ENCODE results near the gene SLC25A40. TPM values are rescaled to one million over a fixed set of nuclear protein-coding genes. Genes with fewer than 3 reads are reported as not detected.

Gene SLC25A40
- total RNA-seq, 5 donors from 2014 or later (not counting 1 experiment from before 2014, with no cell fraction given) = 16.2 to 26.9 (median 25.6) TPM

GRCh38 chr7:87882151-87882937 lies 6.2 kb upstream of the SLC25A40 start:
- H3K4me3 Mint-ChIP-seq = no peak overlapping the region

DNA sequence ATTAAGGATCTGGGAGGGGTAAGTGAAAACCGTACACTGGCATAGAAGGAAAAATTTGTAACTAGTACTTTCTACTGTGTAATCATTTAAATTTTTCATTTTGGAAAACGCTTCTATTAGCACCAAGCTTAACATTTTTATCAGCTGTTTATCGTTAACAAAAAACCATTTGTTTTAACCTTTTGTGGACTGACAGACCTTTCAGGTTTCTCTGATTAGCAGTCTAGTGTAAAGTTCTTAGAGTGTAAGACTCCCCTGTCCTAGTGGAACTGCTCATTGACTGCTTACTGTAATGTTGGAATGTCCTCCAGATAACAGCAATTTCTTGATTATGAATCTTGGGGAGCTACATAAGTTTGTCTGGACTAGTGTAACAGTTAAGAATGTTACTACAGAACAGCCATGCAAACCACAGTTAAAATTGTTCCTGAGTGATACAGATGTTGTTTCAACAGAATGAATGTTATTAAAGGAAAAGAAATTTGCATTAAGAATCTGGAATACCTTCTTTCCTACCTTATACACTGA lies 2.1 kb upstream of the SLC25A40 start:
- H3K27me3 ChIP-seq (replicated peaks in 1 of 2; ENCODE audit: control insufficient read depth in 2 of 2, extremely low read depth in 1 of 2, insufficient read depth in 2 of 2, low read length in 1 of 2) = no peaks in the 10 kb centered on the region
- no peak overlapping the region for H3K27ac Mint-ChIP-seq
- H3K36me3 ChIP-seq (ENCODE audit: control insufficient read depth in 2 of 2, extremely low read depth in 1 of 2, insufficient read depth in 1 of 2, low read length in 1 of 2) = peaks cover 0 to 5% of the 10 kb centered on the region in 2 donors
- H3K27ac ChIP-seq (ENCODE audit: low read length) = no peak overlapping the region
- no peak for ATAC-seq (replicated peaks in 1 of 4)
- DNase-seq = no peak
- H3K9me3 ChIP-seq = no peaks in the 10 kb centered on the region
- H3K4me3 Mint-ChIP-seq = peak overlapping the region; percentile 54 to 98 (median 94)
- H3K36me3 Mint-ChIP-seq = peaks cover 13% of the 10 kb centered on the region
- no peaks in the 10 kb centered on the region for H3K27me3 Mint-ChIP-seq
- no CpG with 5 or more reads among the region's 3 CpGs for WGBS (ENCODE audit: insufficient coverage)
- CTCF ChIA-PET = interaction anchor here (0.5 to 1.1 kb wide), 3 partner anchors 8 to 211 kb away, joined by 3 to 4 read pairs (median 4); no protein-coding TSS in a partner anchor
- H3K9me3 Mint-ChIP-seq = no peaks in the 10 kb centered on the region
- POLR2A ChIA-PET = no interaction called here
- peaks cover 40 to 59% (median 57%) of the 10 kb centered on the region in 3 donors for H3K4me1 Mint-ChIP-seq
- H3K4me3 ChIP-seq (ENCODE audit: control insufficient read depth in 1 of 2, extremely low read depth in 1 of 2, low read length in 1 of 2) = no peak overlapping the region
- H3K4me1 ChIP-seq (ENCODE audit: control insufficient read depth in 1 of 2, extremely low read depth in 1 of 2, insufficient read depth in 2 of 2, low read length in 2 of 2) = peaks cover 0 to 21% of the 10 kb centered on the region in 2 experiments

More at GRCh38 chr7:87882151-87882937, 6.2 kb upstream of the SLC25A40 start:
- WGBS (ENCODE audit: insufficient coverage) = 89% methylated on average over 1 of the region's 4 CpGs
- Histone ChIP-seq H3K36me3 (ENCODE audit: control insufficient read depth in 2 of 2, extremely low read depth in 1 of 2, insufficient read depth in 1 of 2, low read length in 1 of 2) (peaks cover 0 to 6% of the 10 kb centered on the region in 2 donors), H3K27me3 (replicated peaks in 1 of 2; ENCODE audit: control insufficient read depth in 2 of 2, extremely low read depth in 1 of 2, insufficient read depth in 2 of 2, low read length in 1 of 2) (no peaks in the 10 kb centered on the region), H3K4me3 (ENCODE audit: control insufficient read depth in 1 of 2, extremely low read depth in 1 of 2, low read length in 1 of 2) (no peak overlapping the region), H3K9me3 (no peaks in the 10 kb centered on the region), H3K27ac (ENCODE audit: low read length) (no peak overlapping the region), H3K4me1 (ENCODE audit: control insufficient read depth in 1 of 2, extremely low read depth in 1 of 2, insufficient read depth in 2 of 2, low read length in 2 of 2) (peaks cover 0 to 7% of the 10 kb centered on the region in 2 experiments)
- ChIA-PET CTCF (no interaction called here), POLR2A (no interaction called here)
- Mint-ChIP-seq H3K9me3 (no peaks in the 10 kb centered on the region), H3K4me1 (peaks cover 21 to 43% (median 38%) of the 10 kb centered on the region in 3 donors), H3K36me3 (peaks cover 23% of the 10 kb centered on the region), H3K27ac (no peak overlapping the region), H3K27me3 (no peaks in the 10 kb centered on the region)
- no peak for DNase-seq
- no peak for ATAC-seq (replicated peaks in 1 of 4)

GRCh38 chr7:87877366-87878040 lies 1.3 kb upstream of the SLC25A40 start:
- H3K27ac Mint-ChIP-seq = peak overlapping the region; percentile 39 to 96
- peaks cover 18% of the 10 kb centered on the region for H3K36me3 Mint-ChIP-seq
- no peak overlapping the region for H3K27ac ChIP-seq (ENCODE audit: low read length)
- peaks cover 0 to 5% of the 10 kb centered on the region in 2 donors for H3K36me3 ChIP-seq (ENCODE audit: control insufficient read depth in 2 of 2, extremely low read depth in 1 of 2, insufficient read depth in 1 of 2, low read length in 1 of 2)
- DNase-seq (peak in 1 of 35 experiments; percentile 11), ATAC-seq (replicated peaks in 1 of 4) (no peak)
- H3K4me1 ChIP-seq (ENCODE audit: control insufficient read depth in 1 of 2, extremely low read depth in 1 of 2, insufficient read depth in 2 of 2, low read length in 2 of 2) = peaks cover 0 to 21% of the 10 kb centered on the region in 2 experiments
- peaks cover 0 to 4% (median 0%) of the 10 kb centered on the region in 3 donors for H3K9me3 Mint-ChIP-seq
- H3K4me3 Mint-ChIP-seq = peak overlapping the region; percentile 93 to 98 (median 94)
- no peaks in the 10 kb centered on the region for H3K27me3 ChIP-seq (replicated peaks in 1 of 2; ENCODE audit: control insufficient read depth in 2 of 2, extremely low read depth in 1 of 2, insufficient read depth in 2 of 2, low read length in 1 of 2)
- no peaks in the 10 kb centered on the region for H3K27me3 Mint-ChIP-seq
- ChIA-PET POLR2A (no interaction called here), CTCF (no interaction called here)
- H3K4me3 ChIP-seq (ENCODE audit: control insufficient read depth in 1 of 2, extremely low read depth in 1 of 2, low read length in 1 of 2) = peak overlapping the region; percentile 90 to 97
- no peaks in the 10 kb centered on the region for H3K9me3 ChIP-seq
- 0% methylated on average over 4 of the region's 10 CpGs for WGBS (ENCODE audit: insufficient coverage)
- peaks cover 34 to 59% (median 57%) of the 10 kb centered on the region in 3 donors for H3K4me1 Mint-ChIP-seq

GRCh38 chr7:87876869-87877234 lies 692 bp upstream of the SLC25A40 start:
- H3K4me3 ChIP-seq (ENCODE audit: control insufficient read depth in 1 of 2, extremely low read depth in 1 of 2, low read length in 1 of 2) = peak overlapping the region; percentile 90 to 97
- ChIA-PET POLR2A (no interaction called here), CTCF (interaction anchor here (0.5 to 0.6 kb wide), 2 partner anchors 10 to 47 kb away, joined by 4 to 6 read pairs; no protein-coding TSS in a partner anchor)
- no peaks in the 10 kb centered on the region for H3K27me3 Mint-ChIP-seq
- H3K4me1 ChIP-seq (ENCODE audit: control insufficient read depth in 1 of 2, extremely low read depth in 1 of 2, insufficient read depth in 2 of 2, low read length in 2 of 2) = peaks cover 0 to 21% of the 10 kb centered on the region in 2 experiments
- peaks cover 40 to 63% (median 59%) of the 10 kb centered on the region in 3 donors for H3K4me1 Mint-ChIP-seq
- H3K9me3 Mint-ChIP-seq = peaks cover 0 to 10% (median 4%) of the 10 kb centered on the region in 3 donors
- peak overlapping the region; percentile 93 to 98 (median 94) for H3K4me3 Mint-ChIP-seq
- DNase-seq (peak in 30 of 35 experiments; percentile 1 to 57 (median 24)), ATAC-seq (replicated peaks in 1 of 4) (peak; percentile 7 to 22 (median 15))
- peaks cover 22% of the 10 kb centered on the region for H3K36me3 Mint-ChIP-seq
- under 1% methylated on average over 19 of the region's 27 CpGs for WGBS (ENCODE audit: insufficient coverage)
- no peaks in the 10 kb centered on the region for H3K27me3 ChIP-seq (replicated peaks in 1 of 2; ENCODE audit: control insufficient read depth in 2 of 2, extremely low read depth in 1 of 2, insufficient read depth in 2 of 2, low read length in 1 of 2)
- peaks cover 0 to 5% of the 10 kb centered on the region in 2 donors for H3K36me3 ChIP-seq (ENCODE audit: control insufficient read depth in 2 of 2, extremely low read depth in 1 of 2, insufficient read depth in 1 of 2, low read length in 1 of 2)
- peak overlapping the region; percentile 88 for H3K27ac ChIP-seq (ENCODE audit: low read length)
- no peaks in the 10 kb centered on the region for H3K9me3 ChIP-seq
- peak overlapping the region; percentile 96 to 97 for H3K27ac Mint-ChIP-seq

DNA sequence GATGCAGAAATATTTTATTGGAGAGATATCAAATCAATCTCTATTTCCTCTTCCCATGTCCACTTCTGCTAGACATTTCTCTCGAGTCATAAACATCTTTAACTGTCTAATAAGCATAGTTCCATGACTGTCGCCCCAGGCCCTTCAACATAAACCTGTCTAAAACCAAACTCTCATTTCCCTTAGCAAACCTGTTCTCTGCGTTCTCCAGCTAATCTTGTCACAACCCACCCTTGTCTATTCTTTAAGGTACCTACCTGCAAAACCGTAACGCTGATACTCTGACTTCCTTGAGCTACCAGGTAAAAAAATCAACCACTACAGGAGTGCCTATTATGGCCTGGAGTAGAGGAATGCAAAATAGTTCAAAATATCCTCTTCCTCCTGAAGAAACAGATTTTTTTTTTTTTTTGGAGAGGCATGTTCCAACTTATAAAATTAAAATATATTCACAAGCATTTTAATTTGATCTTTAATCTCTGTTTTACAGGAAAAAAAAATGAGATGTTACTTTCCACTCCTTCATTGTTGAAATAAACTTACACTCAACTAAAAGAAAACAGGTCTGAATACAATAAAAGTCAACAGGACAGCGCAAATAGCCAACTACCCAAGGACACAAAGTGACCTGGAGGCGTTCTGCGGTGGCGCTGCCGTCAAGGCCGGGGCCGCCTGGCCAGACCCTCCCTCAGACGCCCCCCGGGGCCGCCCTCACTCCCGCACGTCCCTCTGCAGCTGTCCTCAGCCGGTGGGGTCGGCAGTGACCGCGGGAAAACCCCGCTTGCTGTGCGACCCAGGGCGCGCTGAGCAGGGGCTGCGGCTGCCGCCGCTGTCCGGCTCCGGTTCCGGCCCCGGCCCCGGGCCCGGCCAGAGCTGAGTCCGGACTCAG lies 765 bp downstream of the SLC25A40 start:
- Mint-ChIP-seq H3K27me3 (no peaks in the 10 kb centered on the region), H3K9me3 (peaks cover 0 to 18% (median 4%) of the 10 kb centered on the region in 3 donors), H3K4me1 (peaks cover 37 to 57% (median 57%) of the 10 kb centered on the region in 3 donors), H3K4me3 (peak overlapping the region; percentile 93 to 98 (median 94)), H3K27ac (peak overlapping the region; percentile 59 to 77), H3K36me3 (peaks cover 29% of the 10 kb centered on the region)
- Histone ChIP-seq H3K4me3 (ENCODE audit: control insufficient read depth in 1 of 2, extremely low read depth in 1 of 2, low read length in 1 of 2) (peak overlapping the region; percentile 90 to 97), H3K27ac (ENCODE audit: low read length) (peak overlapping the region; percentile 59), H3K4me1 (ENCODE audit: control insufficient read depth in 1 of 2, extremely low read depth in 1 of 2, insufficient read depth in 2 of 2, low read length in 2 of 2) (peaks cover 0 to 21% of the 10 kb centered on the region in 2 experiments), H3K27me3 (replicated peaks in 1 of 2; ENCODE audit: control insufficient read depth in 2 of 2, extremely low read depth in 1 of 2, insufficient read depth in 2 of 2, low read length in 1 of 2) (no peaks in the 10 kb centered on the region), H3K9me3 (peaks cover 4% of the 10 kb centered on the region), H3K36me3 (ENCODE audit: control insufficient read depth in 2 of 2, extremely low read depth in 1 of 2, insufficient read depth in 1 of 2, low read length in 1 of 2) (peaks cover 0 to 7% of the 10 kb centered on the region in 2 donors)
- under 1% methylated on average over 33 of the region's 35 CpGs for WGBS (ENCODE audit: insufficient coverage)
- peak in 1 of 4 experiments; percentile 1 for ATAC-seq (replicated peaks in 1 of 4)
- CTCF ChIA-PET = interaction anchor here (0.7 to 2.1 kb wide), 3 partner anchors 11 to 83 kb away, joined by 3 to 7 read pairs (median 6); no protein-coding TSS in a partner anchor
- peak in 3 of 35 experiments; percentile 1 to 39 (median 1) for DNase-seq
- POLR2A ChIA-PET = interaction anchor here (0.5 to 1.7 kb wide), 5 partner anchors 10 to 846 kb away, joined by 3 to 8 read pairs (median 3); no protein-coding TSS in a partner anchor
